Omental fat pad (tissue), 4 donors: ENCODE measurements around the gene ZRANB3. TPM values are rescaled to one million over a fixed set of nuclear protein-coding genes. Genes with fewer than 3 reads are reported as not detected.
"Not testable (repeated sequence)": the region's sequence is repeated elsewhere in the genome, so short reads cannot be mapped to it uniquely, and the experiment has no call there.

Experiments
- ATAC-seq: fragments of 150-250 bp; one replicate; pipeline ENCODE4 v1.9.1; 2016; ENCODE audit warnings: mild to moderate bottlenecking, moderate library complexity; ENCODE audit not compliant: low FRiP score
- DNase-seq: peaks from one replicate; pipeline ENCODE4 v3.0.0-alpha.2; 2019; ENCODE audit warnings: low spot score
- total RNA-seq, 4 donors: library from RNA; depleted of rRNA; stranded (reverse); fragments of >200 nt; gene quantifications; one replicate each; pipeline ENCODE4 v1.1.0, GENCODE V29; 2016
- TF ChIP-seq, protein P1 (sequence below), 3 donors: fragments of 450-650 bp; IDR thresholded peaks; one replicate each; pipeline ENCODE4 v1.5.1; 2016 to 2017; ENCODE audit warnings: antibody characterized with exemption in 3 of 3, mild to moderate bottlenecking in 3 of 3, moderate library complexity in 2 of 3

ZRANB3 gene
- total RNA-seq, 4 donors from 2014 or later: 3.3 to 4.0 (median 3.9) TPM

DNA sequence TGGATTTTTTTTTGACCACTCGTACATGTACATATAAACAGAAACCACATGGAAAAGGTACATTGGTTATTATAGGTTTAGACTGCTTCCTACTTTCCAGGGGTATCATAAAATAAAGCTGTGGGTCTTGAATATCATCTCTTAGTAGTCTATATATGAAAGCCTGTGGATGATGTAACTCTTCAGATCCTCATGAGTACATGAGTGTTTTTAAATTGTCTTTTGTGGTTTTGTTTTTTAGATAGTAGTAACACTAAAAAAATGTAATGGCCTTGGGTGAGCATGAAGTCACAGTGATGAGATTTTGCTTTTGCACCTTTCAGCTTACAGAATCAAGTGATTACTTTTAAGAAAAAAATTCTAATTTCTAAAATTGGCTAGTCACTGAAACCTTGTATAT lies 398.7 kb downstream of the ZRANB3 start:
- no peak for DNase-seq
- no peak for ATAC-seq
- TF ChIP-seq, protein P1, sequence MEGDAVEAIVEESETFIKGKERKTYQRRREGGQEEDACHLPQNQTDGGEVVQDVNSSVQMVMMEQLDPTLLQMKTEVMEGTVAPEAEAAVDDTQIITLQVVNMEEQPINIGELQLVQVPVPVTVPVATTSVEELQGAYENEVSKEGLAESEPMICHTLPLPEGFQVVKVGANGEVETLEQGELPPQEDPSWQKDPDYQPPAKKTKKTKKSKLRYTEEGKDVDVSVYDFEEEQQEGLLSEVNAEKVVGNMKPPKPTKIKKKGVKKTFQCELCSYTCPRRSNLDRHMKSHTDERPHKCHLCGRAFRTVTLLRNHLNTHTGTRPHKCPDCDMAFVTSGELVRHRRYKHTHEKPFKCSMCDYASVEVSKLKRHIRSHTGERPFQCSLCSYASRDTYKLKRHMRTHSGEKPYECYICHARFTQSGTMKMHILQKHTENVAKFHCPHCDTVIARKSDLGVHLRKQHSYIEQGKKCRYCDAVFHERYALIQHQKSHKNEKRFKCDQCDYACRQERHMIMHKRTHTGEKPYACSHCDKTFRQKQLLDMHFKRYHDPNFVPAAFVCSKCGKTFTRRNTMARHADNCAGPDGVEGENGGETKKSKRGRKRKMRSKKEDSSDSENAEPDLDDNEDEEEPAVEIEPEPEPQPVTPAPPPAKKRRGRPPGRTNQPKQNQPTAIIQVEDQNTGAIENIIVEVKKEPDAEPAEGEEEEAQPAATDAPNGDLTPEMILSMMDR (IDR thresholded peaks at IDR 0.05): no peak

- TF ChIP-seq, protein P1 (IDR thresholded peaks at IDR 0.05): no peak
- ATAC-seq: no peak
- DNase-seq: no peak
These were observed 400.3 kb downstream of the ZRANB3 start for GRCh38 chr2:135130751-135131150.

DNA sequence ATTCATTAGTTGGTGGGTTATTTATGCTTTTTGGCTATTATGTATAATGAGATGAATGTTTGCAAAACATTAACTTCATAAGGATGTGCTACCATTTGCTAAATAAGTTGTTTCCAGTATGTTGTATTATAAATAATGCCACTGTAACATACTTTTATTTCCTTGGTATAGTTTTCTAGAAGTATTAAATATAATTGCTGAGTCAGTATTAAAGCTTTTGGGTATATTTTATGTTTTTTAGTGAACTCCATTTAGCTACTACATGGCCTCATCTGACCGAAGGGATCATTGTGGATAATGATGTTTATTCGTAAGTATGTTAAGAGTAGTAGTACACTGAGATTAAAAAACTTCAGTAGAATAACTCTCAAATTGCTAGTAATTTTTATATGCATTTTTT lies 405.1 kb downstream of the ZRANB3 start:
- DNase-seq: no peak
- TF ChIP-seq, protein P1 (IDR thresholded peaks at IDR 0.05): no peak
- ATAC-seq: no peak

GRCh38 chr2:135124924-135125886 lies 405.8 kb downstream of the ZRANB3 start:
- DNase-seq (no peak), ATAC-seq (no peak)
- TF ChIP-seq, protein P1 (IDR thresholded peaks at IDR 0.05): no peak

- DNase-seq, ATAC-seq: not testable (repeated sequence)
These were observed 409.4 kb downstream of the ZRANB3 start for GRCh38 chr2:135121658-135122039.

DNA sequence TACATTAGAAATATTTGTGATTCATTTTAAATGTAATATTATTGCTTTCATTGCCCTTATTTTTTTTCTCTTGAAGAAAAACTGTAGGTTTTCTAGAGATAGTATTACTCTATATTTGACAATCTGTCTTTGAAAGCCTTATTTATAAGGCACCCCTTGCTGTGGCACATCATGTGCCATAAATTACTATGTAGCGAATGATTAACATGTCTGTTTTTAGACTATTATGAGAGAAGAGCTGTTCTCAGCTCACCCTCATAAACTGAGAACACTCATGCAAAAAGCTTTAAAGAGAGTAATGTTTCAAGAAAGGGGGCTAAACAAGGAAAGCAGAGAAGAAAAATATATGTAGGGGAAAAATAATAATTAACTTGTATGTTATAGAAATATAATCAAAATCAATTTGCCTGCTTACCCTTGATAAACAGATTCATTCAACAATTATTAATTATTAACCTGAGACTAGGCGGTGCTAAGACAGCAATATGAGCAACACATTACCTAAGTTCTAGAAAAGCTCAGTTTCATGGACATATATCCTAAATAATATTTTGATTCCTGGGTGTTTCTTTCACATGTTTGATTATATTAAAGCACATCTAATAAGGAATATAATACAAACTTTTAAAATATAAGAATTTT lies 409.9 kb downstream of the ZRANB3 start:
- DNase-seq (no peak), ATAC-seq (no peak)
- TF ChIP-seq, protein P1 (IDR thresholded peaks at IDR 0.05): no peak

DNA sequence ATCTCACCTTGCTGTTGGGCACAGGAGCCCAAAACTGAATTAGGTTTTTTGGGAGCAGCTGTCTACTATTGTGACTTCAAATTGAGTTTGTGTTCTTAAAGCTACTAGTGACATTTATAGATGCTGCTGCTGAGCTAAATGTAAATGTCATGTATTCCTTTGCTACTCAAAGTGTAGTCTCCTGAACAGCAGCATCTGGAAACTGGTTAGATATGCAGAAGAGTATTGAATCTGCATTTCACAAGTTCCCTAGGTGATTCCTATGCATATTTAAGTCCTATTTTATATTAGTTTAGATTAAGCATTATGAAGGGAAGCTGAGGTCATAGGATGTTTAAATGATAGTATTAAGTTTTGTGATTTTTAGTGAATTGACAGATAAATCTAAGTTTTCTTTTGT lies 411.4 kb downstream of the ZRANB3 start:
- DNase-seq: no peak

More for the DNA sequence above, 411.4 kb downstream of the ZRANB3 start:
- TF ChIP-seq, protein P1 (IDR thresholded peaks at IDR 0.05): no peak
- no peak for ATAC-seq
